ENCODE data around the gene KIF9.

The KIF9 gene

GRCh38 chr3:47288966-47289910, 6.6 kb upstream of the KIF9 start:
- Mint-ChIP-seq H3K4me1 (peaks cover 42% of the 10 kb centered on the region), H3K27me3 (no peaks in the 10 kb centered on the region)

GRCh38 chr3:47283591-47284364, 1.2 kb upstream of the KIF9 start:
- Mint-ChIP-seq H3K9me3 (no peaks in the 10 kb centered on the region), H3K4me3 (peak overlapping the region; percentile 97), H3K36me3 (ENCODE audit: insufficient read depth) (peaks cover 42% of the 10 kb centered on the region), H3K4me1 (peaks cover 45% of the 10 kb centered on the region), H3K27ac (ENCODE audit: low read depth) (peak overlapping the region; percentile 99), H3K27me3 (no peaks in the 10 kb centered on the region)
- no peak for DNase-seq (ENCODE audit: low spot score in 2 of 2)
- ATAC-seq (replicated peaks; ENCODE audit: extremely low read depth, poor library complexity, severe bottlenecking), result no peak

More at GRCh38 chr3:47288966-47289910, 6.6 kb upstream of the KIF9 start:
- no peak for ATAC-seq (replicated peaks; ENCODE audit: extremely low read depth, poor library complexity, severe bottlenecking)
- H3K27ac Mint-ChIP-seq (ENCODE audit: low read depth), result no peak overlapping the region
- H3K9me3 Mint-ChIP-seq, result no peaks in the 10 kb centered on the region
- H3K36me3 Mint-ChIP-seq (ENCODE audit: insufficient read depth), result peaks cover 27% of the 10 kb centered on the region
- no peak overlapping the region for H3K4me3 Mint-ChIP-seq
- no peak for DNase-seq (ENCODE audit: low spot score in 2 of 2)

DNA sequence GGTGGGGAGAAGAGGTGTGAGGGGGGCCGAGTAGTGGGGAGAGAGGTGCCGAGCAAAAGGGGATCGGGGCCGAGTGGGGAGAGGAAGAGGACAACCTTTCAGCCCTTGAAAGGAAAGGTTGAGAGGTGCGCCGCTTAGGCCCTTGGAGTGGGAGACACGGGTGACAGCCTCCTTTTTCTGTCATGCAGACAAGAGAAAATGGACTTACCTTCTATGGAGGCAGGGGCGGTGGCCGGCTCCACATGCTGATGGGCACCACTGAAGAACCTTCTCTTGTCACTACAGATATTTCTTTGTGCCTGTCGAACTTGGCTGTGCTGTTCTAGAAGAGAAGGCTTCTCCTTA, 566 bp upstream of the KIF9 start:
- H3K9me3 Mint-ChIP-seq, result no peaks in the 10 kb centered on the region
- peaks cover 39% of the 10 kb centered on the region for H3K36me3 Mint-ChIP-seq (ENCODE audit: insufficient read depth)
- H3K4me1 Mint-ChIP-seq, result peaks cover 45% of the 10 kb centered on the region
- H3K27me3 Mint-ChIP-seq, result no peaks in the 10 kb centered on the region
- ATAC-seq (replicated peaks; ENCODE audit: extremely low read depth, poor library complexity, severe bottlenecking) (peak; percentile 15), DNase-seq (ENCODE audit: low spot score in 2 of 2) (no peak)
- H3K27ac Mint-ChIP-seq (ENCODE audit: low read depth), result peak overlapping the region; percentile 99
- H3K4me3 Mint-ChIP-seq, result peak overlapping the region; percentile 97

- H3K36me3 Mint-ChIP-seq (ENCODE audit: insufficient read depth), result peaks cover 30% of the 10 kb centered on the region
- H3K4me1 Mint-ChIP-seq, result peaks cover 35% of the 10 kb centered on the region
- no peak for DNase-seq (ENCODE audit: low spot score in 2 of 2)
- no peaks in the 10 kb centered on the region for H3K27me3 Mint-ChIP-seq
- no peaks in the 10 kb centered on the region for H3K9me3 Mint-ChIP-seq
- ATAC-seq (replicated peaks; ENCODE audit: extremely low read depth, poor library complexity, severe bottlenecking), result no peak
- H3K27ac Mint-ChIP-seq (ENCODE audit: low read depth), result peak overlapping the region; percentile 9
- H3K4me3 Mint-ChIP-seq, result no peak overlapping the region
These were observed 2.1 kb downstream of the KIF9 start for GRCh38 chr3:47280519-47280918.

DNA sequence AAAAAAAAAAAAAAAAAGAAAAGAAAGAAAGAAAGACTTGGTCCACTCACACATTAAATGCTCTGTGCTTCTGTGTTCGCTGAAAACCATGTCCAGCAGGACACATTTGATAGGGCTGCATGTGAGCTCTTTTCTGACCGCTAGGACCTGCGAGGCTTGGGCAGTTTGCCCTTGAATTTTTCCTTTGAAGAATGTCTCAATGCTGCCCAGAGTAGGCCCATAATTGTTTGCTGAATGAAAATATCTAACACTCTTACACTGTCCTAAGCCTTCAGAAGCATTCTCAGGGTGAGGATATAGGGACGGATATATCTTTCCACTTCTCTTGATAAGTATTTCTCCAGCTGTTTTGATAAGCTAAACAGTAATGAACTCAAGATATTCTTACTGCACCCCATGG, 6.0 kb downstream of the KIF9 start:
- H3K4me3 Mint-ChIP-seq, result no peak overlapping the region
- no peaks in the 10 kb centered on the region for H3K9me3 Mint-ChIP-seq
- no peak overlapping the region for H3K27ac Mint-ChIP-seq (ENCODE audit: low read depth)

DNA sequence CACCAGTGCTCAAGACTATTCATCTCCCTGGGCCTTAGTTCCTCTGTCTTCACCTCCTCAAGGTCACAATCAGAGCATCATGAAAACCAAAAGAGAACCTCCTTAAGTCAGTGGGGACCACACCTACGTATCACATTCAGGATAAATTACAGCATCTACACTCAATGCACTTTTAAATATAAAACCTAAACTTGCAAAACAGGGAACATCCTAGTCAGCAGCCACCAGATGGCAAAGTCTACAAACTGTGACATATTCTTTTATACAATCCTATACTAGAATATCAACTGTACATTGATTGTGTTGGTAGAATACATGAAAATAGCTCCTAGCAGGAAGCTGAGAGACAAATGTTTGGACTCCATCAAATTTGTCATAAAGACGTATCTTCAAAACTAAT, 7.9 kb downstream of the KIF9 start:
- H3K36me3 Mint-ChIP-seq (ENCODE audit: insufficient read depth), result peaks cover 3% of the 10 kb centered on the region
- no peaks in the 10 kb centered on the region for H3K9me3 Mint-ChIP-seq
- H3K4me3 Mint-ChIP-seq, result no peak overlapping the region
- H3K4me1 Mint-ChIP-seq, result no peaks in the 10 kb centered on the region
- no peak for DNase-seq (ENCODE audit: low spot score in 2 of 2)
- ATAC-seq (replicated peaks; ENCODE audit: extremely low read depth, poor library complexity, severe bottlenecking), result no peak
- H3K27ac Mint-ChIP-seq (ENCODE audit: low read depth), result no peak overlapping the region
- no peaks in the 10 kb centered on the region for H3K27me3 Mint-ChIP-seq

More for the DNA sequence above, 6.0 kb downstream of the KIF9 start:
- no peak for ATAC-seq (replicated peaks; ENCODE audit: extremely low read depth, poor library complexity, severe bottlenecking)
- Mint-ChIP-seq H3K36me3 (ENCODE audit: insufficient read depth) (peaks cover 7% of the 10 kb centered on the region), H3K4me1 (peaks cover 3% of the 10 kb centered on the region), H3K27me3 (no peaks in the 10 kb centered on the region)
- no peak for DNase-seq (ENCODE audit: low spot score in 2 of 2)

DNA sequence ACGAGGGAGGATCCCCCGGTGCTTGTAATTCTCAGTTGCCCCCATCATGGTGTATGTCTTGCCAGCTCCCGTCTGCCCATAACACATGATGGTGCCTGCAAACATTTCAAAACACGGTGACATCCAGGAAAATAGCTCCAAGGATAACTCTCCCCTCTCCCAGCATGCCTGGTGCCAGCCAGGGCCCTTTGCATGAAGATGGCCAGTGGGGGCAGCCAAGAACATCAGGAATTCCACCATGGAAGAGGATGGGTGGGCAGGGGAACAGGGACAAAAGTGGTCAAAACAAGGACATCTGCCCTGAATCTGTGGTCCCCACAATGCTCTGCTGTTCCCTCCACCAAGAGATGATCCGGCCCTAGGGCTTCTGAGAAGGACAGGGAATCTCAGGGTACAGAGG, 9.0 kb downstream of the KIF9 start:
- DNase-seq (ENCODE audit: low spot score in 2 of 2), result no peak
- ATAC-seq (replicated peaks; ENCODE audit: extremely low read depth, poor library complexity, severe bottlenecking), result no peak
- no peaks in the 10 kb centered on the region for H3K4me1 Mint-ChIP-seq
- no peaks in the 10 kb centered on the region for H3K27me3 Mint-ChIP-seq
- H3K4me3 Mint-ChIP-seq, result no peak overlapping the region
- H3K36me3 Mint-ChIP-seq (ENCODE audit: insufficient read depth), result peaks cover 2% of the 10 kb centered on the region
- no peaks in the 10 kb centered on the region for H3K9me3 Mint-ChIP-seq
- H3K27ac Mint-ChIP-seq (ENCODE audit: low read depth), result no peak overlapping the region

- Mint-ChIP-seq H3K27me3 (no peaks in the 10 kb centered on the region), H3K4me1 (no peaks in the 10 kb centered on the region), H3K36me3 (ENCODE audit: insufficient read depth) (peaks cover 2% of the 10 kb centered on the region), H3K9me3 (no peaks in the 10 kb centered on the region), H3K4me3 (no peak overlapping the region), H3K27ac (ENCODE audit: low read depth) (no peak overlapping the region)
- ATAC-seq (replicated peaks; ENCODE audit: extremely low read depth, poor library complexity, severe bottlenecking), result no peak
- DNase-seq (ENCODE audit: low spot score in 2 of 2), result no peak
These were observed 12.1 kb downstream of the KIF9 start for GRCh38 chr3:47270526-47270925.

- ATAC-seq (replicated peaks; ENCODE audit: extremely low read depth, poor library complexity, severe bottlenecking), result no peak
- H3K4me3 Mint-ChIP-seq, result no peak overlapping the region
These were observed 15.1 kb downstream of the KIF9 start for GRCh38 chr3:47267490-47267824.

GRCh38 chr3:47266709-47267489, 15.7 kb downstream of the KIF9 start:
- DNase-seq (ENCODE audit: low spot score in 2 of 2) (no peak), ATAC-seq (replicated peaks; ENCODE audit: extremely low read depth, poor library complexity, severe bottlenecking) (no peak)
- Mint-ChIP-seq H3K27me3 (no peaks in the 10 kb centered on the region), H3K4me1 (no peaks in the 10 kb centered on the region), H3K27ac (ENCODE audit: low read depth) (peak overlapping the region; percentile 8), H3K4me3 (no peak overlapping the region), H3K9me3 (no peaks in the 10 kb centered on the region), H3K36me3 (ENCODE audit: insufficient read depth) (no peaks in the 10 kb centered on the region)

More at GRCh38 chr3:47267490-47267824, 15.1 kb downstream of the KIF9 start:
- Mint-ChIP-seq H3K9me3 (no peaks in the 10 kb centered on the region), H3K27ac (ENCODE audit: low read depth) (peak overlapping the region; percentile 8), H3K36me3 (ENCODE audit: insufficient read depth) (no peaks in the 10 kb centered on the region), H3K27me3 (no peaks in the 10 kb centered on the region), H3K4me1 (no peaks in the 10 kb centered on the region)
- no peak for DNase-seq (ENCODE audit: low spot score in 2 of 2)

DNA sequence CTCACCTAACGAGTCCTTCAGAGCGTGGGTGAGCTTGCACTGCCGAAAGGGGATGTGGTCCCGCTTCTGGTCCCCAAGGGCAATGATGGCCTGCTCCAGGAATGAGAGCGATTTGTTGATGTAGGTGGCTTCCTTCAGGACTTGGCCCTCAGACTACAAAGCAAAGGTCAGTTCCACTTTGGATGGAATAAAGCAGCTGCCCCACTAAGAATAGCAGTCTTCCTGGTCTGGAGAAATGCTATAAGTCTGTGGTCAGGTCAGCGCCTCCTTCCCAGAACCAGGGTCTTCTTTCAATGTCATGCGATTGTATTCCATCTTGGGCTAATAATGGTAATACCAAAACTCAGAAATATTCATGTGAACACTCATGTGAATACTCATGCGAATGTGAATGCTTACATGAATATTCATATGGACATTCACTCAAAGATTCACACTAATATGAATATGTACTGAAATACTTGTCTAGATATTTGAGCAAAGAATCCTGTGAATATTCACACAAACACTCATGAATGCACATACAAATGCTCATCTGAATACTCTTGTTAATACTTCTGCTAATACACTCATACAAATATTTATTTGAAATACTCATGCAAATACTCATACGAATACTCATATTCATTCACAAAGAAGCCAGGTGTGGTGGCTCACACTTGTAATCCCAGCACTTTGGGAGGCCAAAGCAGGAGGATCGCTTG, 16.7 kb downstream of the KIF9 start:
- no peaks in the 10 kb centered on the region for H3K4me1 Mint-ChIP-seq
- DNase-seq (ENCODE audit: low spot score in 2 of 2) (no peak), ATAC-seq (replicated peaks; ENCODE audit: extremely low read depth, poor library complexity, severe bottlenecking) (no peak)
- no peak overlapping the region for H3K4me3 Mint-ChIP-seq
- H3K9me3 Mint-ChIP-seq, result no peaks in the 10 kb centered on the region
- H3K27me3 Mint-ChIP-seq, result no peaks in the 10 kb centered on the region
- H3K36me3 Mint-ChIP-seq (ENCODE audit: insufficient read depth), result no peaks in the 10 kb centered on the region
- H3K27ac Mint-ChIP-seq (ENCODE audit: low read depth), result no peak overlapping the region

DNA sequence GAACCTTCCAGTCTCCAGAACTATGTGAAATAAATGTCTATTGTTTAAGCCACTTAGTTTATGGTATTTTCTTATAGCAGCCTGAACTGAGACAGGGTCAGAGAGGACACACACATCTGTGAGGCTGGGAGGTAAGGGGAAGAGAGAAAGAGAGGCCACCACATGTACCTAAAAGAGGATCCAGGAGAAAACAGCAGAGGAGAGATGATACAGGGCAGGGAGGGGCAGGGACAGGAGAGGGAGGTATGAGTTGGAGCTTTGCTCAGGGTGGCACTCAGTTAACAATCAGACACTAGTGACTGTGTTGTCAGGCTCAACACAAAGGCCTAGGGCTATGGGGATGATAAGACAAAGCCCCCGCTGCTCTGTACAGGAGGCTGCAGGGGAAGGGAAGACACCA, 17.6 kb downstream of the KIF9 start:
- H3K27ac Mint-ChIP-seq (ENCODE audit: low read depth), result no peak overlapping the region
- no peak overlapping the region for H3K4me3 Mint-ChIP-seq
- H3K4me1 Mint-ChIP-seq, result no peaks in the 10 kb centered on the region
- DNase-seq (ENCODE audit: low spot score in 2 of 2) (no peak), ATAC-seq (replicated peaks; ENCODE audit: extremely low read depth, poor library complexity, severe bottlenecking) (no peak)
- H3K36me3 Mint-ChIP-seq (ENCODE audit: insufficient read depth), result no peaks in the 10 kb centered on the region
- no peaks in the 10 kb centered on the region for H3K27me3 Mint-ChIP-seq
- no peaks in the 10 kb centered on the region for H3K9me3 Mint-ChIP-seq
